Measurements from ENCODE around the gene TNNI2.

DNA sequence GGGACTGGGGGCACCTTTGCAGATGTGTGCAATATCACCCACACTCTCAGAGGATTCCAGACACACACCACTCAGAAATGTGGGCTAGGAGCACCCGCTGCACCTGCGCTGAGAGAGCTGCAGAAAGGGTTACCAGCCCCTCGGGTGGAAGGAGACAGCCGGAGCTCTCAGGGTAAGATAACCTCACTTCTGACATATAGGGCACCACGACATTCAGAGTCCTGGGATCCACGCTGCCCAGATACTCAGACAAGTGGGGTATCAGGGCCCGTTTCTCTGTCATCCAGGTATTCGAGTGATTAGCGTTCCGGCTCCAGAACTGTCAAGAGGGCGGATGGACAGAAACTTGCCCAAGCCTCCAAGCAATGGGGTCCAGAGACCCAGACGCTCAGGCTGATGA, 10.2 kb upstream of the TNNI2 start:
- TF ChIP-seq CTCF (conservative IDR thresholded peaks at IDR 0.05) (no peak), ZFX (IDR thresholded peaks at IDR 0.05) (no peak)

Measured in C4-2B (cell line).